H1 (cell line): ENCODE results near the gene DSCAM. TPM values are rescaled to one million over a fixed set of nuclear protein-coding genes. Genes with fewer than 3 reads are reported as not detected.

ENCODE experiments used
- BCL11A ChIP-seq, 2 experiments: IDR thresholded peaks; one replicate each; pipeline ENCODE4 v1.6.1; 2011; ENCODE audit warnings: low read depth in 2 of 2, low read length in 2 of 2, mild to moderate bottlenecking in 2 of 2
- TAF7 ChIP-seq: optimal IDR thresholded peaks from 2 replicates; pipeline ENCODE3; 2011; ENCODE audit warnings: low read depth, mild to moderate bottlenecking, inconsistent platforms, low read length, moderate library complexity, borderline replicate concordance
- polyA plus RNA-seq, 7 experiments: library from polyadenylated mRNA; depleted of rRNA in 3 of 7; stranded (reverse) in 5 of 7; unstranded in 2 of 7; fragments of >200 nt in 5 of 7; fragments of 200-250 nt in 2 of 7; gene quantifications; 1 replicate in 5 of 7; 2 replicates in 1 of 7; 4 replicates in 1 of 7; pipeline versions ENCODE4 v1.2.1 to v1.2.3, GENCODE V29; 2011 to 2013; ENCODE audit warnings: missing spikeins in 2 of 7, mixed read lengths in 2 of 7
- total RNA-seq: library from RNA; stranded (reverse); fragmentation: NEBNext Ultra II Directional; extraction: Animal tissue kit (Norgen Biotek cat#: 25700); gene quantifications from 2 replicates; pipeline ENCODE4 v1.2.1, GENCODE V29; 2021

The DSCAM gene
- total and polyA plus RNA-seq, 2 of the 8 experiments (the other 6 are each of a cell fraction or from before 2014, with no cell fraction given) = 0.02 to 0.15 TPM

DNA sequence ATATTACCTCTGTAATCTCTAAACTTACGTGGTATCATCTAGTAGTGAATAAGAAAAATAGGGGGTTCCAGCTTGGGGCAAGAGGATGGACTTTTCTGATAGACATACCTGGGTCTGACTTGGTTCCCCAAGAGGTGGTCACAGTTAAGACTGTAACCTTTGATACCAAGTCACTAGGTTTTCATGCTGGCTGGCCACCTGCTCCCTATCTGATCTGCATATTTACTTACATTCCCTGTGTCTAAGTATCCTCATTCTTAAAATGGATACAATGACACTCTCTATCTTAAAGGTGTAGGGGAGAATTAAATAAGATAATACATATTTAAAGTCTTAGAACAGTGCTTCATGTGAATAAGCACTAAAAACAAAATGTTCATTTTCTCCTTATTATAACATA, 312.1 kb downstream of the DSCAM start (continued):
- TF ChIP-seq BCL11A (IDR thresholded peaks at IDR 0.05; ENCODE audit: low read depth in 2 of 2, low read length in 2 of 2) (no peak), TAF7 (no peak)
